NCI-H1694 (cell line): ENCODE data around the gene RAVER2.

ENCODE experiments used
- DNase-seq: peaks from one replicate; lab custom pipeline; 2025; lab: John Stamatoyannopoulos, UW

RAVER2 gene

GRCh38 chr1:64846573-64847430 is 101.9 kb downstream of the RAVER2 start:
- DNase-seq = no peak

DNA sequence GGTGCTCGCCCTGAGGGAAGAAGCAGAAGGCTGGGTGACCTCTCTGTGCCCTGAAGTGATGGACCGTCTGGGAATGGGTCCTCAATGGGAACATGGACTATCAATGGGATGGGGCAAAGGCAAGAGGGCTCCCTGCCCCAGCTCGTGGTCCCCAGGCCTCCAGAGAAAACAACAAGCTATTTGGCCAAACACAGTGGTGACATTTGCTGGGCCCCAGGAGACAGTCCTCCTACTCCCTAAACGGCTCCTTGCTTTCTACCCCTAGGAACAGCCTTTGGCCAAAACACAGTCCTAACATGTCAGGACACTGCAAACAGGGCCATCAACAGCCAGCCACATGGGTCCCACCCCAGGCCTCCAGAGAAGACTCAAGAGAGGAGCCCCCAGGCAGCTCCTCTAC is 102.8 kb downstream of the RAVER2 start:
- DNase-seq = no peak

GRCh38 chr1:64848136-64848535 is 103.3 kb downstream of the RAVER2 start:
- DNase-seq = peak; percentile 89

DNA sequence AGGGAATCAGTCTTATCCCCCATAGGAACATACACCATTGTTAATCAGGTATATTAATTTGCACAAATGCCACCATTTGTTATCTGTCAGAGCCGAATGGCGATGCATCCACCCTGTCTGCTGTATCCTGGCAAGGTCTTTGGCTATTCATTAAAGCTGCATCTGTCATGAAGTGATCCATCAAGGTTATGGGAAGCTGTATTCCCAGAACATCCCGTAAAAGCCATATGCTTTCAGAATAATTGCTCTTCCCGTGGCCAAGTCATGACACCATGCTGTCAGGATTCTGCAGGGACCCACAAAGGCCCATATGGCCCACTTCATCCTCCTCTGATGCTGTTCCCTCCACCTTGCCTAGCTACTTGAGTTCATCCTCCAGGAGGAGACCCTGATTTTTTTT is 103.9 kb downstream of the RAVER2 start:
- peak; percentile 98 for DNase-seq

GRCh38 chr1:64849942-64850341 is 105.1 kb downstream of the RAVER2 start:
- no peak for DNase-seq

GRCh38 chr1:64850846-64851245 is 106.0 kb downstream of the RAVER2 start:
- DNase-seq = peak; percentile 12

GRCh38 chr1:64851664-64852063 is 106.8 kb downstream of the RAVER2 start:
- DNase-seq = no peak

DNA sequence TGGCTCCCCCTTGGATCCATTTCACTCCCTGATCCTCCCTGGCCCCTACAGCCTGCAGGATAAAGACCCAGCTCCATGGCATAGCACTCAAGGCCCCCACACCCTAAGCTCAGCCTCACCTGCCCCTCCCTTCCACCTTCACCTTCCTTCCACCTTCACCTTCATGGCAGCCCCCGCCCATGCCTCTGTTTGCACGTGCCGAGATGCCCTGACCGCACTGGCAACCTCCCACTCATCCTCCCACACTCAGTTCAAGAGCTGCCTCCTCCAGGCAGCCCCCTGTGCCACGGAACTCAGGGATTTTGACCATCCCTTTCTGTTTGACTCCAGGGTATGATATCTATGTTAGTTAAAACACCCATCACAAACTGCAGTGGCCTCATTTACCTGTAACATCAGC is 109.8 kb downstream of the RAVER2 start:
- DNase-seq = no peak

- no peak for DNase-seq
Measured at GRCh38 chr1:64855557-64855956, 110.7 kb downstream of the RAVER2 start.

DNA sequence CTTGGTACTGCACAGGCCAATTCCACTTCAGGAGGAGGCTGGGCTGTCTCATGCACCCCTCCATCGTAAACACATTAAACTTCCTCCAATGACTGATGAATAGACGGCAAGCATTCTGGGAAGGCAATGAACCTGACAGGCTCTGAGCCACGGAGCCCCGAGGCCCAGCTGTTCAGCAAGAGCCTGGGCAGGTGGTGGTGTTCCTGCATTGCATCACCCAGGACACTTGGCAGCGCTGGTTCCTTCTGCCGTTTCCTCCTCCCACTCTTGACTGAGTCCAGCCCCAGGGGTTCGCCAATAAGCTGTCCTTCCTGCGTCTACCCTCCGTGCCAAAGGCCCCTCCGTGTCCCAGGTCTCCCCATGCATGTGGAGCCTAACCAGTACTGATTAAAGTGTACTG is 111.7 kb downstream of the RAVER2 start:
- DNase-seq = peak; percentile 91

DNA sequence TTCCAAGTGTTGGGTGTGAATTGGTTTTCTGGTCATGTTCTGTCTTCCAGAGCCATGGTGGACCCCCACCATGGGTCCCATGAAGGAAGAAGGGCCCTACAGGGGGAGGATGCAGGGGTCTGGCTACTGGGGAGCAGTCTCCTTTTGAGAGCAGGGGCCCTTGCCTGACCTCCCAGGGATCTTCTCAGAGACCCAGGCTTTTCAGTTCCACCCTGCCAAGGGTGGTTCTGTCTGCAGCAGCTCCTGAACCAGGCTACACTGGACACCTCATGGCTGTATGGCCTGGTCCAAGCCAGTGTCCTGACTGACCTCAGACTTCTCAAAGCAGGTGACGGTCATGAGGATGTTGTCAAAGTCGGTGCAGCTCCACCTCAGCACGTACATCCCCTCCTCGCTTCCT is 112.5 kb downstream of the RAVER2 start:
- no peak for DNase-seq

DNA sequence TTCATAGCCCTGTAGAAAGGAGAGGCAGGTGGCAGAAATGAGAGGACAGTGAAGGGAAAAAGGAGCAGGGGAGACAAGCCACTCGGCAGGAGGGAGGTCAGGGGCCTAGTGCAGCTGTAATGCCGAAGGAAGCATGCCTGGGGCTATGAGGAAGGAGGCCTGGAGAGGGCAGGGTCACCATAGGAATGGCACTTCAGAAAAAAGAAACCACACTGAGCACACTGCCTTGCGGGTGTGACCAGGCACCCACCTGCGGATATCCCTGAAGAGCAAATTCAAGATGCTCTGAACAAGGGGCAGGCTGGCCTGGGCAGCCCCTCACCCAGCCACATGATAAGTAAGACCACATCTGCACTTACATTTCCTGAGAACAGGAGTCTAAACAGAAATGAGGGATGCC is 116.7 kb downstream of the RAVER2 start:
- DNase-seq = no peak

GRCh38 chr1:64864018-64864940 is 119.4 kb downstream of the RAVER2 start:
- no peak for DNase-seq

GRCh38 chr1:64865105-64865757 is 120.4 kb downstream of the RAVER2 start:
- DNase-seq = no peak

DNA sequence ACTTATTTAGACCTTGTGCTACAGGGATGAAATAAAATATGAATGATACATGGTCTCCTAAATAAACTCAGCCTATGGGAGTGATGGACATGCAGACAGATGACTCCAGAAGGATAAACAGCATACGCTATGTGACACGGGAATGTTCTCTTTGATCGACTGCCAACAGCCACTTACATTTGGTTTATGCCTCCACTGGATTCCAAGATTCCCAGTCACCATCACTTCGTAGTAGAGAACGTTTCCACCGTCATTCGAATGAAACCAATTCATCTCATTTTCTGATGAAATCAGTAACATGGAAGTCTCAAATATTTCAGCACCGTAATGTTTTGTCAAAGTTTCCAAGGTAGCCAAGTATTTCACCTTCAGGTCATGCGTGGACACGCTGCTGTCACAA is 121.8 kb downstream of the RAVER2 start:
- peak; percentile 12 for DNase-seq

- no peak for DNase-seq
Measured at GRCh38 chr1:64867266-64867665, 122.4 kb downstream of the RAVER2 start.

DNA sequence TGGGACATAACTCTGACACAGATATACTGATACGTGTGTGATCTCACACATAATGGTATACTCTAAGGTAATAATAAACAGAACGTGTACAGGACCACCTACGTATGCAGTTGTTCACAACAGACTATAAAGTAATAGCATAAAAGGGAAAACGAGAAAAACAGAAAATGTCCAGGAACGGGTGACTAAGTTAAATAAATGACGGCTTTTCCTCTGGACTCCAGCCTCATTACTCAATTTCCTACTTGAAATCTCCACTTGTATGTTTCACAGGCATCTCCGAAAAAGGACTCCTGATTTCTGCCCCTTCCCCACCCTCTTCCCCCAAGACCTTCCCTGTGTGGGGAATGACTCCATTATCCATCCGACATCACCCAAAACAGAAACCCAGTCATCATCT is 126.4 kb downstream of the RAVER2 start:
- DNase-seq = no peak

- DNase-seq = no peak
Measured at GRCh38 chr1:64872067-64872466, 127.2 kb downstream of the RAVER2 start.

- DNase-seq = no peak
Measured at GRCh38 chr1:64873576-64873975, 128.7 kb downstream of the RAVER2 start.

GRCh38 chr1:64874666-64875065 is 129.8 kb downstream of the RAVER2 start:
- DNase-seq = no peak

- DNase-seq = peak; percentile 32
Measured at GRCh38 chr1:64875101-64875500, 130.2 kb downstream of the RAVER2 start.

GRCh38 chr1:64875606-64876005 is 130.7 kb downstream of the RAVER2 start:
- no peak for DNase-seq
